Endothelial cell of umbilical vein (primary cell): ENCODE measurements around the gene MACROD2. TPM values are rescaled to one million over a fixed set of nuclear protein-coding genes. Genes with fewer than 3 reads are reported as not detected.

Experiments
- BruUV-seq: library from RNA; stranded (reverse); fragments of 400-500 nt; replicated peaks from 2 replicates; lab custom pipeline; 2021; lab: Mats Ljungman, UMichigan
- CTCF ChIA-PET: fragments of 300-600, 350-600 bp; sonication (Branson Sonifier 250); formaldehyde crosslinking; loops from one replicate; lab custom pipeline; 2021; ENCODE audit warnings: antibody characterized with exemption, inconsistent platforms; lab: Charles Lee
- POLR2A ChIA-PET: fragments of 300-600, 350-600 bp; sonication (Branson Sonifier 250); formaldehyde crosslinking; loops from one replicate; lab custom pipeline; 2021; ENCODE audit warnings: antibody characterized with exemption, inconsistent platforms; lab: Charles Lee
- DNase-seq: peaks from one replicate; pipeline ENCODE4 v3.0.0-alpha.2; 2011; ENCODE audit warnings: low read depth, low spot score
- FAIRE-seq: peaks from 2 replicates; lab custom pipeline; 2011; peaks lifted over from hg19 to GRCh38; lab: Jason Lieb, UNC
- H2AFZ ChIP-seq: 2 replicates; pipeline ENCODE4 v1.6.0; 2012; ENCODE audit warnings: low read depth, low read length, control low read depth, inconsistent platforms
- H3K27ac ChIP-seq: 2 replicates; pipeline ENCODE4 v1.5.1; 2011; ENCODE audit warnings: low read depth, mild to moderate bottlenecking, control low read depth, low read length, moderate library complexity; ENCODE audit not compliant: insufficient read depth
- H3K27me3 ChIP-seq, 2 experiments: 2 replicates each; pipeline versions ENCODE4 v1.6.0 to v1.6.1; 2011; ENCODE audit warnings: low read length in 2 of 2, mixed read lengths in 1 of 2; ENCODE audit not compliant: control insufficient read depth in 2 of 2, insufficient read depth in 2 of 2
- H3K36me3 ChIP-seq, 2 experiments: 2 replicates in 1 of 2; 3 replicates in 1 of 2; pipeline ENCODE4 v1.5.1; 2011; ENCODE audit warnings: low read length in 2 of 2, mild to moderate bottlenecking in 1 of 2, moderate library complexity in 1 of 2; ENCODE audit not compliant: control insufficient read depth in 2 of 2, insufficient read depth in 2 of 2; ENCODE audit errors: extremely low read depth in 1 of 2
- H3K4me1 ChIP-seq: 3 replicates; pipeline ENCODE4 v1.5.1; 2011; ENCODE audit warnings: mild to moderate bottlenecking, low read length; ENCODE audit not compliant: control insufficient read depth, insufficient read depth; ENCODE audit errors: extremely low read depth
- H3K4me2 ChIP-seq: 2 replicates; pipeline ENCODE4 v1.6.1; 2011; ENCODE audit warnings: low read length, control low read depth, mixed read lengths; ENCODE audit not compliant: insufficient read depth
- H3K4me3 ChIP-seq, 3 experiments: fragments of 200-600 bp in 1 of 3; sonication (generic), shearing (Covaris generic) in 1 of 3; replicated peaks in 1 of 3; 2 replicates each; pipeline ENCODE4 v1.5.1; 2011 to 2016; ENCODE audit warnings: control low read depth in 3 of 3, low read length in 3 of 3, mild to moderate bottlenecking in 2 of 3, inconsistent platforms in 1 of 3, low read depth in 1 of 3, moderate library complexity in 1 of 3; ENCODE audit not compliant: insufficient read depth in 1 of 3
- H3K79me2 ChIP-seq: 2 replicates; pipeline ENCODE4 v1.6.0; 2012; ENCODE audit warnings: low read length, inconsistent platforms; ENCODE audit not compliant: control insufficient read depth, insufficient read depth
- H3K9ac ChIP-seq: replicated peaks from 2 replicates; pipeline ENCODE3; 2011; ENCODE audit warnings: low read length, control low read depth; ENCODE audit not compliant: insufficient read depth; ENCODE audit errors: extremely low read depth
- H3K9me1 ChIP-seq: replicated peaks from 3 replicates; pipeline ENCODE4 v1.6.0; 2011; ENCODE audit warnings: mild to moderate bottlenecking, low read length; ENCODE audit not compliant: control insufficient read depth, insufficient read depth; ENCODE audit errors: extremely low read depth
- H3K9me3 ChIP-seq: replicated peaks from 2 replicates; pipeline ENCODE4 v1.5.1; 2012; ENCODE audit warnings: low read length, inconsistent platforms; ENCODE audit not compliant: control insufficient read depth, insufficient read depth
- H4K20me1 ChIP-seq: replicated peaks from 2 replicates; pipeline ENCODE3; 2011; ENCODE audit warnings: mild to moderate bottlenecking, low read length; ENCODE audit not compliant: control insufficient read depth, insufficient read depth; ENCODE audit errors: extremely low read depth
- EZH2 ChIP-seq: IDR thresholded peaks from 2 replicates; pipeline ENCODE4 v1.6.1; 2012; ENCODE audit warnings: borderline replicate concordance, low read depth, mild to moderate bottlenecking, moderate library complexity, low read length, inconsistent platforms; ENCODE audit not compliant: severe bottlenecking
- FOS ChIP-seq: IDR thresholded peaks from 2 replicates; pipeline ENCODE4 v1.6.1; 2011; ENCODE audit warnings: mild to moderate bottlenecking, low read length, moderate library complexity, borderline replicate concordance; ENCODE audit not compliant: insufficient read depth
- GATA2 ChIP-seq: IDR thresholded peaks from 2 replicates; pipeline ENCODE4 v1.7.0; 2011; ENCODE audit warnings: low read depth, mild to moderate bottlenecking, moderate library complexity, mixed read lengths, low read length; ENCODE audit not compliant: insufficient read length, insufficient read depth
- JUN ChIP-seq: IDR thresholded peaks from 2 replicates; pipeline ENCODE4 v1.6.1; 2011; ENCODE audit warnings: borderline replicate concordance, low read depth; ENCODE audit not compliant: insufficient read length, insufficient read depth
- MYC ChIP-seq: IDR thresholded peaks from one replicate; pipeline ENCODE4 v1.6.1; 2011; ENCODE audit warnings: mild to moderate bottlenecking, low read depth, low read length
- POLR2A ChIP-seq: IDR thresholded peaks from 2 replicates; pipeline ENCODE4 v1.6.1; 2012; ENCODE audit warnings: low read depth, mild to moderate bottlenecking, control low read depth, low read length
- POLR2AphosphoS5 ChIP-seq: IDR thresholded peaks from 2 replicates; pipeline ENCODE4 v1.6.1; 2012; ENCODE audit warnings: low read depth, mild to moderate bottlenecking, control low read depth, low read length, moderate library complexity; ENCODE audit not compliant: insufficient read depth
- dilution Hi-C: fragments of 300-500 bp; cut with MboI; formaldehyde crosslinking; loops from one replicate; pipeline ENCODE4 v1.15.0; 2019; ENCODE audit warnings: low sequenced_read_pairs; ENCODE audit not compliant: extremely low pct_ligation_motif_present
- intact Hi-C: fragments of 100-400 bp; cut with micrococcal nuclease; formaldehyde crosslinking; loops from one replicate; pipeline ENCODE4 v1.10.0; 2022
- polyA plus RNA-seq, 4 experiments: library from polyadenylated mRNA; depleted of rRNA in 3 of 4; stranded (reverse) in 3 of 4; unstranded in 1 of 4; fragments of >200 nt; gene quantifications; 2 replicates each; pipeline versions ENCODE4 v1.2.1 to v1.2.3, GENCODE V29; 2011 to 2012; ENCODE audit warnings: missing spikeins in 1 of 4
- total RNA-seq: library from RNA; stranded (reverse); gene quantifications from 2 replicates; pipeline ENCODE4 v1.2.3, GENCODE V29; 2021
- TF ChIP-seq, protein P1 (sequence below), 2 donors: IDR thresholded peaks; 1 replicate in 1 of 2; 2 replicates in 1 of 2; pipeline ENCODE4 v1.5.1; 2011; ENCODE audit warnings: low read length in 2 of 2, mild to moderate bottlenecking in 2 of 2, moderate library complexity in 2 of 2, control low read depth in 1 of 2, inconsistent platforms in 1 of 2, low read depth in 1 of 2; ENCODE audit not compliant: insufficient read depth in 1 of 2; ENCODE audit errors: extremely low read depth in 1 of 2
- TF ChIP-seq, protein P2 (sequence below): IDR thresholded peaks from 2 replicates; pipeline ENCODE4 v1.6.1; 2011; ENCODE audit not compliant: insufficient read depth, insufficient read length

MACROD2 gene
- total and polyA plus RNA-seq, 2 donors (not counting 3 experiments of a cell fraction or from before 2014, with no cell fraction given), result 0.11 to 0.73 TPM

DNA sequence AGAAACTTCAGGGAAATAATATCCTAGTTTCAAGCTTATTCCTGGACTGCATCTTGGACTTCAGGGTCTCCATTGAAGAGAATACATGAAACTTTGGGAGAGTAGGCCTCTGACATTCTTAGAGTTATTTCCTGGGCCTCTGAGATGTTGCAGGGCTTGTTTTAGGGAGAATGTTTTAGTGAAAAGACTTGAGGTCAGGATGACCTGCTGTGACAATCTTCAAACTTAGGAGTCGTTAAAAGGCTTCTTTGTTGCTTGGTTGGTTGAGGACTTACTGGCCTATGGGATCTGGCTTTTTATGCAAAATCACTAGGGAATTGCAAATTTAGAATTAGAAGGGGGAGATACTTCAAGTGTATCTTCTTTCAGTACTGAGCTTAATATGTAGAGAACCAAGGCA, 955.3 kb downstream of the MACROD2 start:
- DNase-seq (no peak), FAIRE-seq (no peak)
- H3K4me2 ChIP-seq, result no peak overlapping the region
- H4K20me1 ChIP-seq, result no peaks in the 10 kb centered on the region
- dilution Hi-C loops, result no loop called here
- no peak for TF ChIP-seq MYC
- no peak for TF ChIP-seq POLR2A
- TF ChIP-seq, protein P1, sequence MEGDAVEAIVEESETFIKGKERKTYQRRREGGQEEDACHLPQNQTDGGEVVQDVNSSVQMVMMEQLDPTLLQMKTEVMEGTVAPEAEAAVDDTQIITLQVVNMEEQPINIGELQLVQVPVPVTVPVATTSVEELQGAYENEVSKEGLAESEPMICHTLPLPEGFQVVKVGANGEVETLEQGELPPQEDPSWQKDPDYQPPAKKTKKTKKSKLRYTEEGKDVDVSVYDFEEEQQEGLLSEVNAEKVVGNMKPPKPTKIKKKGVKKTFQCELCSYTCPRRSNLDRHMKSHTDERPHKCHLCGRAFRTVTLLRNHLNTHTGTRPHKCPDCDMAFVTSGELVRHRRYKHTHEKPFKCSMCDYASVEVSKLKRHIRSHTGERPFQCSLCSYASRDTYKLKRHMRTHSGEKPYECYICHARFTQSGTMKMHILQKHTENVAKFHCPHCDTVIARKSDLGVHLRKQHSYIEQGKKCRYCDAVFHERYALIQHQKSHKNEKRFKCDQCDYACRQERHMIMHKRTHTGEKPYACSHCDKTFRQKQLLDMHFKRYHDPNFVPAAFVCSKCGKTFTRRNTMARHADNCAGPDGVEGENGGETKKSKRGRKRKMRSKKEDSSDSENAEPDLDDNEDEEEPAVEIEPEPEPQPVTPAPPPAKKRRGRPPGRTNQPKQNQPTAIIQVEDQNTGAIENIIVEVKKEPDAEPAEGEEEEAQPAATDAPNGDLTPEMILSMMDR (IDR thresholded peaks at IDR 0.05; ENCODE audit: extremely low read depth in 1 of 2, insufficient read depth in 1 of 2, low read depth in 1 of 2, low read length in 2 of 2), result no peak
- TF ChIP-seq JUN, result no peak
- TF ChIP-seq FOS, result no peak
- no peak for TF ChIP-seq GATA2
- TF ChIP-seq, protein P2, sequence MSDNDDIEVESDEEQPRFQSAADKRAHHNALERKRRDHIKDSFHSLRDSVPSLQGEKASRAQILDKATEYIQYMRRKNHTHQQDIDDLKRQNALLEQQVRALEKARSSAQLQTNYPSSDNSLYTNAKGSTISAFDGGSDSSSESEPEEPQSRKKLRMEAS, result no peak
- no peak for TF ChIP-seq POLR2AphosphoS5
- TF ChIP-seq EZH2, result no peak
- H2AFZ ChIP-seq, result no peak overlapping the region
- ChIA-PET CTCF (interaction anchor here (0.9 to 1.9 kb wide), 3 partner anchors 12 to 29 kb away, joined by 4 to 17 read pairs (median 5); no protein-coding TSS in a partner anchor), POLR2A (interaction anchor here (1.2 to 1.4 kb wide), 2 partner anchors 13 to 34 kb away, joined by 4 to 13 read pairs; no protein-coding TSS in a partner anchor)
- H3K27me3 ChIP-seq, result no peaks in the 10 kb centered on the region
- no peak overlapping the region for H3K9ac ChIP-seq
- no peaks in the 10 kb centered on the region for H3K9me3 ChIP-seq
- H3K4me1 ChIP-seq, result peaks cover 21% of the 10 kb centered on the region
- H3K79me2 ChIP-seq, result no peaks in the 10 kb centered on the region
- no TSS peak for BruUV-seq
- H3K27ac ChIP-seq, result no peak overlapping the region
- H3K4me3 ChIP-seq, result no peak overlapping the region
- intact Hi-C loops, result loop anchor here (1.0 to 2.0 kb wide), 2 partner anchors 26 to 35 kb away; no protein-coding TSS in a partner anchor
- no peaks in the 10 kb centered on the region for H3K36me3 ChIP-seq
- H3K9me1 ChIP-seq, result no peaks in the 10 kb centered on the region
